Femur (tissue), 1 donor: ENCODE measurements around the gene RAB19.

ENCODE experiments used
- DNase-seq: peaks from one replicate; pipeline ENCODE4 v3.0.0-alpha.2; 2017

The RAB19 gene

GRCh38 chr7:140454657-140455015 is 50.8 kb downstream of the RAB19 start:
- DNase-seq: no peak

DNA sequence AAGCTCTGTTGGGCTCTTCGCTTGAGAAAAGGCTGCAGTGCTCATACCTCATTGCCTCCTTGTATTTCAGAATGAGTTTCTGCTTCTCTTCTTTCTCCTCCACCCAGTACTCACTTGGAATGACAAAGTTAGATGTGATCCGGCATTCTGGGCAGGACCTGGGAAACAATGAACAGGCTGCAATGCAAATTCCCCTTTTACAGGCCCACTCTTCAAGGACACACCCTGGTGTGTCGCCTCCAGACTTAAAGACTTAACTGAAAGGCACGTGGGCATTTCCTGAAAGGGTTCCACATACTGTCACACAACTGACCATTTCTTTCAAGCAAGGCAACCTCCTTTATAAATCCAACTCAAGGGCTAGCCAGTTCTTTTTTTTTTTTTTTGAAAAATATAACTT is 51.9 kb downstream of the RAB19 start:
- no peak for DNase-seq

- DNase-seq: no peak
Observed at GRCh38 chr7:140456551-140457051, 52.7 kb downstream of the RAB19 start.

GRCh38 chr7:140458201-140458600 is 54.3 kb downstream of the RAB19 start:
- no peak for DNase-seq

DNA sequence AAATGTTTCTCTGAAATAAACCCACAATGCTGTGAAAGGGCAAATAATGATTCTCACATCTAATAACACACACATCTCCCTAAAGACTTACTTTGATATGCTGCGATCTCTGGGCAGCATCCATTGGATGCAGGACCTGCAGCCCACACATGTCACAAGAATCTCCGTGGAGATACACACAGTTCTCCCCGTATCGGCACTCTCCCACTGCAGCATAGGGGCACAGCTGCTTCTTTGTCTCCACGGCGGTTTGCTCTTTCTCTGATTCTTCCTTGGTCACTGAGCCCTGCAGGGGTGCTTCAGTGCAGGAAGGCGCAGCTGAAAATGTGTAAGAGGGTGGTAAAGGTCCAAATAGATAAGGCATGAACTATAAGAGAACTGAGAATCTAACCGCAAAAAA is 55.1 kb downstream of the RAB19 start:
- no peak for DNase-seq

DNA sequence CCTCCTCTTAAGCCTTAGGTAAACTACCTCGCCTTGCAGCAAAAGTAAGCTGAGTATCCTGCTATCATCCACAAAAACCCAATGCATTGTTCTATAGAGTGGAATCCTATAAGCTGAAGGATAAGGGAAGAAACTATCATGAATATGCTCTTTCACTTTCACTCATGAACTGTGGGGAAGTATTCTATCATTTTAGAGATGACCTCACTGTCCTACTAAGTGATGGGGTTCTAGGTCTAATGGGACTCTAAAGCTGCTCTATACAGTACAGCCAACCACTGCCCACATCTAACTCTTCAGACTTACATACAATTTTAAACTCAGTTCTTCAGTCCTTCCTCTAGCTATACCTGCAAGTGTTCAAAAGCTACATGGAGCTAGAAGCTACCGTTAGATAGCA is 59.3 kb downstream of the RAB19 start:
- DNase-seq: no peak

DNA sequence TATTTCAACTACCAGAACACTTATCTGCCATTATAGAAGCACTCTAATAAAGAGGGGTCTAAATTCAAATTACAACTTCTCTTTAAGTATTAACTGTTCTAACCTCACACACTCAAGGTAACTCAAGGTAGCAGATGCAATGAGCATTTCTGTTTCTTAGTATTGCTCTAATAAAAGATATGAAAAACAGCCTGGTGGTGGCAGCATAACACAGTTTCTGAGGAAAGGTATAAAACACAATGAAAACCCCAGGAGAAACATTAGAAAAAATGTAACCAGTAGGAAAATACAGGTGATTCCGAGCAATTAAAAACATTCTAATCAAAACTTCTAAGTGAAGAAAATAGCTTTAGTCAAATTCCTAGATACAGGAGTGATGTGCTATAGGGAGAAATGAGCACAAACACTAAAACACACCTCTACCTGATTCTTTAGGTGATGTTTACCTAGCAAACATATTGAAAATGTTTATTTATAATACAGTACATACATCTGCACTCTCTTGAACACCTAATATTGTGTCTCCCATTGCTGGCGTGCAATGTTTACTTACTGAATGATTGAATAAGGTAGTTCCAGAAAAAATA is 72.0 kb downstream of the RAB19 start:
- DNase-seq: no peak

GRCh38 chr7:140476698-140477261 is 72.9 kb downstream of the RAB19 start:
- no peak for DNase-seq
